Breast epithelium (tissue), 3 donors: ENCODE results near the gene MBD3L4.
"Not testable (repeated sequence)": the region's sequence is repeated elsewhere in the genome, so short reads cannot be mapped to it uniquely, and the experiment has no call there.

ENCODE experiments used
- POLR2A ChIP-seq: fragments of 450-650 bp; IDR thresholded peaks from one replicate; pipeline ENCODE4 v1.6.1; 2016; ENCODE audit warnings: antibody characterized with exemption, mild to moderate bottlenecking, moderate library complexity
- POLR2AphosphoS5 ChIP-seq, 3 donors: sonication (generic); formaldehyde crosslinking; IDR thresholded peaks; one replicate each; pipeline ENCODE4 v1.6.1; 2017; ENCODE audit warnings: antibody characterized with exemption in 3 of 3
- TF ChIP-seq, protein P1 (sequence below), 3 donors: fragments of 450-650 bp; IDR thresholded peaks; one replicate each; pipeline ENCODE4 v1.5.1; 2016 to 2017; ENCODE audit warnings: antibody characterized with exemption in 3 of 3, mild to moderate bottlenecking in 3 of 3, moderate library complexity in 3 of 3

DNA sequence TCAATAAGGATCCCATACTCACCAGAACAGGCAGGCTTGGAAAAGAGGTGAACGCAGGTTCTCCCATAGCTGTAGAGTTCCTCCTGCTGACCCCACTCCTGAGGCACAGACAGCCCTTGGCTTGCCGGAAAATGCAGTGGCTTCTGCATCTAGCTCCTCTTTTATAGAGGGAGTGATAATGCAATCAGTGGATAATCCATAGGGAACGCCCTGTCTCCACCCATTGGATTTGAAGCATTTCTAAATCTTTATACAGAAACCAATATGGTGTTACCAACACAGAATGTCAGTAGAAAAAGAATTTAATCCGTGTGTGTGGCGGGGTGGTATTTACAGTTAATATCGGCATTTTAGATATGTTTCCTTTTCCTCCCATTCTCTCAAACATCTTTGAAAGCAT lies 18.6 kb downstream of the MBD3L4 start, which contains the start of gene MBD3L2B:
- TF ChIP-seq, protein P1, sequence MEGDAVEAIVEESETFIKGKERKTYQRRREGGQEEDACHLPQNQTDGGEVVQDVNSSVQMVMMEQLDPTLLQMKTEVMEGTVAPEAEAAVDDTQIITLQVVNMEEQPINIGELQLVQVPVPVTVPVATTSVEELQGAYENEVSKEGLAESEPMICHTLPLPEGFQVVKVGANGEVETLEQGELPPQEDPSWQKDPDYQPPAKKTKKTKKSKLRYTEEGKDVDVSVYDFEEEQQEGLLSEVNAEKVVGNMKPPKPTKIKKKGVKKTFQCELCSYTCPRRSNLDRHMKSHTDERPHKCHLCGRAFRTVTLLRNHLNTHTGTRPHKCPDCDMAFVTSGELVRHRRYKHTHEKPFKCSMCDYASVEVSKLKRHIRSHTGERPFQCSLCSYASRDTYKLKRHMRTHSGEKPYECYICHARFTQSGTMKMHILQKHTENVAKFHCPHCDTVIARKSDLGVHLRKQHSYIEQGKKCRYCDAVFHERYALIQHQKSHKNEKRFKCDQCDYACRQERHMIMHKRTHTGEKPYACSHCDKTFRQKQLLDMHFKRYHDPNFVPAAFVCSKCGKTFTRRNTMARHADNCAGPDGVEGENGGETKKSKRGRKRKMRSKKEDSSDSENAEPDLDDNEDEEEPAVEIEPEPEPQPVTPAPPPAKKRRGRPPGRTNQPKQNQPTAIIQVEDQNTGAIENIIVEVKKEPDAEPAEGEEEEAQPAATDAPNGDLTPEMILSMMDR (IDR thresholded peaks at IDR 0.05): not testable (repeated sequence)
- not testable (repeated sequence) for TF ChIP-seq POLR2AphosphoS5 (IDR thresholded peaks at IDR 0.05); POLR2A
